SW480 (cell line): ENCODE data around the gene GP5.

Experiments used
- DNase-seq: peaks from one replicate; pipeline ENCODE4 v3.0.0-alpha.2; 2016; ENCODE audit warnings: low spot score

The GP5 gene

GRCh38 chr3:194396859-194397756 lies 2.0 kb downstream of the GP5 start:
- peak; percentile 47 for DNase-seq

- DNase-seq, result no peak
These were observed 2.6 kb downstream of the GP5 start for GRCh38 chr3:194396539-194396858.

DNA sequence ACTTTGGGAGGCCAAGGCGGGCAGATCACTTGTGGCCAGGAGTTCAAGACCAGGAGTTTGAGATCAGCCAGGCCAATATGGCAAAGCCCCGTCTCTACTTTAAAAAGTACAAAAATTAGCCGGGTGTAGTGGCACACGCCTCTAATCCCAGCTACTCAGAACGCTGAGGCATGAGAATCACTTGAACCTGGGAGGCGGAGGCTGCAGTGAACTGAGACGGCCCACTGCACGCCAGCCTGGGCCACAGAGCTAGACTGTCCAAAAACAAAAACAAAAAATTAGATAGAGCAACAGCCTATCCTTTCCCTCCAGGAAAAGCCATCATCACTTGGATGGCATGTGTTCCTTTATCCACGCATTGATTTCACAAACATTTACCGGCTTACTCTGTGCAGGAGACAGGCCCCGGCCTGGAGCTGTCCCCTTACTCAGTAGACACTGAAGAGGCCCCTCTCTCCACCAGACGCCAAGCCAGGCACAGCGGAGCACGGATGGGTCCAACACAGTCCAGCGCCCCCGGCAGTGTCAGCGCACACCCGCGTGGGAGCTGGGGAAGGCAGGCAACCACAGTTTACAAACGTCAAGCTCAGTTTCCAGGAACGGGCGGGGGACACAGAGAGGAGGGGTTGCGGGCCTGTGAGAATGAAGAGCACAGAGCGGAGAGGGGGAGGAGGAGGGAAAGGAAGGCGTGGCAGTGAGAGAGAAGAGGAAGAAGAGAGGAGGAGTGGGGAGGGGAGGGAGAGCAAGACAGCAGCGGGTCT lies 3.1 kb downstream of the GP5 start:
- peak; percentile 70 for DNase-seq

DNA sequence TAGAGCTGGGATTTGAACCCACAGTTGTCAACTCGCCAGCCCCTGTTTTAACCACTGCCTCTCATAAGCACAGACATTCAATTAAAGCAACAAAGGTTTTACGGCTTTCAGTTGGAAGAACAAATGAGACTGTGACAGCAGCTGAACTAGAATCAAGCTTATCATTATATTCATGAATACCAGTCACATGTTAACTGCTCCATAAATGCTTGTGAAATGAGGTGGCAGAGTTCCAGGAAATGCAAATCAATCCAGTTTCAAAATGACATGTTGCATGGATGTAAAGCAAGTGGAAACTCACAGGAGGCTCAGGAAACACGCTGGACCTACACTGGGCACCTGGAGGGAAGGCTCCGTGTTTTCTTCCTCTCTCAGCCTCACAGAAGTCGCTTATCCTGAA lies 3.9 kb downstream of the GP5 start:
- DNase-seq, result peak; percentile 79

DNA sequence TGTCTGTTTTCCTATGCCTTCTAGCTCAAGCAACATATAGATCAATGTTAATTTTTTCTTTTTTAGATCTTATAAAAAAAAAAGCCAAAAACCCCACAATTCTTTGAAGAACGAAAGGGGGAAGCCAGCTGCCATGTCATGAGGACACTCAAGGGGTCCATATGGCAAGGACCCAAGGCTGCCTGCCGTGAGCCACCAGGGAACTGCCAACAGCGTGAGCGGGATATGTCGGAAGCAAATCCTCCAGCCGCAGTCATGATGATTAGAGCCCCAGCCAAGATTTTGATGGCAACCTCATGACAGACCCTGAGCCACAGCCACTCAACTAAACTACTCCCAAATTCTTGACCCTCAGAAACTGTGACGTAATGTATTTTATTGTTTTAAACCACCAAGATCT lies 6.5 kb downstream of the GP5 start:
- DNase-seq, result no peak

DNA sequence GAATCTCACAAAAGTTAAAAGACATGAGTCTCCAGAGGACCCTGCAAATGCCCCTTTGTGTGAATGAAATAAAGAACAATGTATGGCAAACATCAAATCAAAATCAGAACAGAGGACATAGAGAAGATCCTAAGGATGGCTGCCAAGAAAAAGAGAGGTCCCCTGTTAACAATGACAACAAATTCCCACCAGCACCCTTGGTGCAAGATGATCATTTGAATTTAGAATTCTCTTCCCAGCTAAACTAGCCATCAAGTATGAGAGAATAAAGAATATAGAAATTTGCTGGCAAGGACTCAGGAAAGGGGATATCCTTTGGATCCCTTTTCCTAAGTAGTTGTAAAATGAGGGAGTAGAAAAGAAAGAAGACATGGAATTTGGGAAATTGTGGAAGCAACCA lies 8.2 kb downstream of the GP5 start:
- DNase-seq, result no peak

- no peak for DNase-seq
These were observed 9.8 kb downstream of the GP5 start for GRCh38 chr3:194389269-194389668.

DNA sequence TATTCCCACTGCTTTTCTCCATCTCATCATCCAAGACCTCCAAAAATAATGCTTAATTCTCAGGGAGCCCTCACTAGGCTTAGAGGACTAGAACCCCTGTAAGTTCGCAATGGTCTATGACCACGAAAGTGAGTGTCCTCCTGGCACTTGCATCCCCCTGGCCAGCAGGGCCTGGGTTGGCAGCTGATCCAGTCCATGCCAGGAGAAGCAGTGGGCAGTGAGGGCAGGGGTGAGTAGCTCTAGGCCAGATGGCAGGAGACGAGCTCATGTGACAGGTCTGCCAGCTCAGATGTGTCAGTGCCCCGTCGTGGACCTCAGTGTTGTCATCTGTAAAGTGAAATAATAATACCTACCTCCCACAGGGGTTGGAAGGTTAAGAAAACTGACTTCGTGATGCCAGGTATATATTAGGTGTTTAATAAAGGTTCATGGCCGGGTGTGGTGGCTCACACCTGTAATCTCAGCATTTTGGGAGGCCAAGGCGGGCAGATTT lies 11.1 kb downstream of the GP5 start:
- no peak for DNase-seq

GRCh38 chr3:194387276-194387675 lies 11.8 kb downstream of the GP5 start:
- no peak for DNase-seq

GRCh38 chr3:194386648-194387047 lies 12.4 kb downstream of the GP5 start:
- no peak for DNase-seq

GRCh38 chr3:194386066-194386465 lies 13.0 kb downstream of the GP5 start:
- DNase-seq, result no peak

DNA sequence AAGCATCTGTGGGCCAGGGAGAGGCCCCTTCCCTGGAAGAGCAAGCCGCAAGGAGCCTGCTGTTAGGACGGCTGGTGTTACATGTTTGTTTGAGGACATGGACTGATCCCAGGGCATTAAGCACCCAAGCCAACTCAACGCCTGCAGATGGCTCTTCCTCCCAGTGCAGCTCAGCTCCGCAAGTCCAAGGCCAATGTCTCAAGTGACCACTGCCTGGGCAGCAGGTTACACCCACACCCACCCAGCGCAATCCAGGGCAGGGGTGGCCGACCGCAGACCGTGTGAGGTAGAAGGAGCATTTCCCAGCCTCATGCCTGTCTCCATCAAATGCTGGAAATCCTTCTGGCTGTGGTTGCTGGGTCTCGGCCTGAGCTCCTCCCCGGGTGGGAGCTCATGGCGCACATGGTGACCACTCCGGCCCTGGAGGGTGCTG lies 14.5 kb downstream of the GP5 start:
- DNase-seq, result no peak

GRCh38 chr3:194384156-194384555 lies 14.9 kb downstream of the GP5 start:
- DNase-seq, result no peak

DNA sequence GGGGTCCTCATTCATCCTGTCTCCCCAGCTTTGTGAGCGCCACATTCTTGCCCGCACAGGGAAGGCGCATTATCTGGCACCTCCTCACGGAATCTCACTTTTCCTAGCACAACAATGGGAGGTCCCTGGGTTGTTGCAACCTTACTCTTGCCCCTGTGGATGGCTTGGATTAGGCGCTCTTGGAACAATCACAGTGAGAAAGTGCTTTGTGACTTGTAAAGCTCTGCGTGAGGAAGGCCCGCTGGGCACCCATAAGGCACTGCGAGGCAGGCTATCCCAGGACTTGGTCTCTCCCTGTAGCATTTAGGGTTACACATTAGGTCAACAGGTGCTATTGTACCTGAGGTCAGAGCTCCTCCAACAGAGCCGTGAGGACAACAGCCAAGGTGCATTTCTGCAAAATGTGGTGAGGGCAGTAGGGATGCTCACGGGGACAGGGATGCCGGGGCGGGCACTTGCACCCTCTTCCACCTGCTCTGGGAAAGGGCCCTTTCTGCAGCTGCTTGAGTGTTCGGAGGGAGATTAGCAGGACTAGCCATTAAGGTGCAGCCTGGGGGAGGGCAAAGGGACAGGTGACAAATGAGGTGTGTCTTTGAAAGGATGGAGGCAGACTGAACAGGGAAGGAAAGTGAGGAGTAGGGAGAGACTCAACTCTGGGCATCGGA lies 15.7 kb downstream of the GP5 start:
- DNase-seq, result no peak

DNA sequence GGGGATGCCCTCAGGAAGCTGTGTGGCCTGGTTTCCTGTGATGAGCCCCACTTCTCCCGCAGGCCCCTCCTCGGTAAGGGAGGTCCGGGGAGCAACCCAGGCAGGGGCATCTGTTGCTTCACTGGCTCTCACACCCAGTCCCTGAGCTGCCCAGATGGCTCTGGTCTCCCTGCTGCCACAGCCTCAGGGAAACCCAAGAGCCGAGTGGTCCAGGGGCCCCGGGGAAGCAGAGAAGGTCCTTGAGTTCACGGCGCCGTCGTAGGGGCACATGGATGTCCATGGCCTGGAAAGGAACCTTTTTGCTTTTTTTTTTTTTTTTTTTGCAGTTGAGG lies 16.2 kb downstream of the GP5 start:
- no peak for DNase-seq

DNA sequence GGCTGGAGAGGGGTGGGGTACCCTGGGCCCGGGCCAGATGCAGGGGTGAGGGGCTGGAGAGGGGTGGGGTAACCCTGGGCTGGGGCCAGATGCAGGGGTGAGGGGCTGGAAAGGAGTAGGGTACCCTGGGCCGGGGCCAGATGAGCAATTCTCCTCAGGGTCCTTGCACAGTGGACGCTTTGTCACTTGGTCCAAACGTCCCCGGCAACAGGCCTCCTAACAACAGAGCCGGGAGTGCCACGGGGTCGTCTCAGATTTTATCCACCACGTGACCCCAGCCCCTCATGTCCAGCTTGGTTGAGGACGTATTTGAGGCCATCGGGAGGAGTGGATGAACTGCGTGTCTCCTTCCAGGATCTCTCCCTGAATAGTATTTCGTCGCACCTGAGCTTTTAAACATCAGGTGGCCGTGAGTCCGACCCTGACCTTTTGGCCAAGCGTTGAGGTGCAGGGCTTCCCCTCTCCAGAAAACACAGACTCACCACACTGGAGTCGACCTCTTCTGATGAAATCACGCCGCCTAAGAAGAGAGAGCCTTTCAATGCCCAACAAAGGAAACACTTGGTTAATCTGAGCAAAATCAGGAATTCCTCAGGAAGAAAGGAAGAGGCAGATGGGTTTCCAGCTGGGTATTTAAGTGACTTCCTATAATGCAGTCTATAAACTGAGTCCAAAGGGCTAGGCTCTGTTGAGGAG lies 16.7 kb downstream of the GP5 start:
- no peak for DNase-seq

GRCh38 chr3:194381460-194381875 lies 17.6 kb downstream of the GP5 start:
- peak; percentile 38 for DNase-seq

DNA sequence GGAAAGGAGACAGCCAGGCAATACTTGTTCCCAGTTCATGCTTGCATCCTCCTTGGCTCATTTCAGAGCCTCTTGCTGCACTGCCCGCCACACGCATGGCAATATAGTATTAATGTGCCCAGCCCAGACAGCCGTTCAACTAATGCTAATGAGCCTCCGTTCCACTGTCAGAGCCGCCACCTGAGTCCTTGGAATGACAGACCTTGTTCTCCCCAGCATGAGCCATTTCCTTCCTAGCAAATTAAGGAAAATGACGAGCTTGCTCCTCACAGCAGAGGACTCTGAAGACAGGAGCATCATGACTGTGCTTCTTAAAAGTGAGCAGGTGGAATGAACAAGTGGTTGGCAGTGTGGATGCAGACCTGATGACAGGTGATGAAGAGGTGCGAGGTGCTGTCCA lies 18.7 kb downstream of the GP5 start:
- no peak for DNase-seq

DNA sequence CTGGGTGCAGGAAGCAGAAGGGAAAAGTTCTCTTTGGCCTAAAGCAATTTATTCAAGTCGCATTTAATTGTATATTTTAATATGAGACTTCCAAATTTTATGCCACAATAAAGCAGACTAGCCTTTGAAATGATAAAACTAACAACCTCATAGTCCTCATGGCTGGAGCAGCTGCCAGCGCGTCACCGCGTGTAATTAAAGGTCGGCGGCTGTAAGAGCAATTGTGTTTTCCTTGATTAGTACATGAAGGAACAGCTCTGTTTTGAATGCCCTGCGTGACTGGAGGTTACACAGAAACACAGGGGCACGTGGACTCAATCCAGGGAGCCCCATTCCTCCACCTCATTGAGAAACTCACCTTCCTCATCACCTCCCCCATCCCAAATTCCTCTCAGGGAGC lies 19.4 kb downstream of the GP5 start:
- no peak for DNase-seq

- DNase-seq, result no peak
These were observed 19.8 kb downstream of the GP5 start for GRCh38 chr3:194379231-194379630.

GRCh38 chr3:194377708-194378107 lies 21.4 kb downstream of the GP5 start:
- no peak for DNase-seq

GRCh38 chr3:194376241-194376560 lies 22.9 kb downstream of the GP5 start:
- no peak for DNase-seq
